Mucosa of descending colon (tissue), 3 donors: Measurements from ENCODE around the gene DCTN3. TPM values are rescaled to one million over a fixed set of nuclear protein-coding genes. Genes with fewer than 3 reads are reported as not detected.
A peak's percentile ranks its signal among the peaks of the same experiment; 100 is the strongest.

ENCODE experiments used
- ATAC-seq: fragments of 200-7000 bp; cut with Tn5 transposase; one replicate; pipeline ENCODE4 v1.9.1; 2020; ENCODE audit warnings: mild to moderate bottlenecking, moderate library complexity
- DNase-seq, 3 donors: peaks; one replicate each; pipeline ENCODE4 v3.0.0-alpha.2; 2020
- H3K36me3 ChIP-seq: fragments of 200-600 bp; one replicate; pipeline ENCODE4 v1.8.0; 2021; ENCODE audit warnings: low read depth, mild to moderate bottlenecking
- H3K4me1 ChIP-seq: fragments of 200-600 bp; one replicate; pipeline ENCODE4 v1.8.0; 2021; ENCODE audit warnings: low read depth, mild to moderate bottlenecking
- H3K4me3 ChIP-seq: fragments of 200-600 bp; one replicate; pipeline ENCODE4 v1.8.0; 2021; ENCODE audit warnings: mild to moderate bottlenecking
- H3K9me3 ChIP-seq: fragments of 200-600 bp; one replicate; pipeline ENCODE4 v1.8.0; 2021; ENCODE audit warnings: mild to moderate bottlenecking
- CTCF ChIP-seq: fragments of 200-600 bp; IDR thresholded peaks from one replicate; pipeline ENCODE4 v1.8.0; 2022; ENCODE audit warnings: antibody characterized with exemption, mild to moderate bottlenecking
- intact Hi-C, 2 donors: fragments of 100-400 bp; cut with DNase I in 1 of 2; cut with micrococcal nuclease in 1 of 2; formaldehyde crosslinking; loops; one replicate each; pipeline versions ENCODE4 v1.11.0 to v1.11.1; 2022; cut with DNase I, micrococcal nuclease
- total RNA-seq, 3 donors: library from RNA; stranded (reverse); fragmentation: NEBNext Ultra II Directional in 2 of 3; extraction: Animal tissue kit (Norgen Biotek cat#: 25700) in 2 of 3; gene quantifications; one replicate each; pipeline versions ENCODE4 v1.2.1 to v1.2.4, GENCODE V29; 2021 to 2023
- donor health status: DM: no; HTN: no; CAD: no; lungs with moderate emphysema.
- donor health status: DM: no; HTN: no; CAD: no.
- donor health status: DM: no; HTN: yes; CAD: no.

The DCTN3 gene
- total RNA-seq, 3 donors from 2014 or later: 64.4 to 67.1 (median 64.7) TPM

DNA sequence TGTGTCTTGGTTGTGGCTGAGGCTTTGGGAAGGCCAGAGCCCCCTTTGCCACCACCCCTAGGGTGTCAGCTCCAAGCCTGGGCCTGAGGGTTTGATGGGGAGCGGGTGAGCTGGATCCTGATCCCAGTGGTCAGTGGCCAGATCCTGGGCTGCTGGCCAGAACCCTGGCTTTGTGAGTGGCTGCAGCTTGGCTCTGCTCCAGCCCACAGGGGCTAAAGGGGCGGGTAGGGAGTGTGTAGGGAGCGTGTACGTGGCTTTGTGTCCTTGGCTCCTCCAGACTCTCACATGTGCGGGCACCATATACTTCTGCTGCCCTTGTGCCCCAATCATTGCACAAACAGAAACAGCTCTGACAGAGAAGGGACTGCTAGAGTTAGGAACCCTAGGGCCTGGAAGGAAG lies 30.5 kb upstream of the DCTN3 start:
- TF ChIP-seq CTCF: no peak
- intact Hi-C loops: no loop called here
- peaks cover 33% of the 10 kb centered on the region for H3K4me1 ChIP-seq
- DNase-seq (peak in 1 of 3 donors; percentile 41), ATAC-seq (no peak)
- no peak overlapping the region for H3K4me3 ChIP-seq
- no peaks in the 10 kb centered on the region for H3K9me3 ChIP-seq
- H3K36me3 ChIP-seq: no peaks in the 10 kb centered on the region

DNA sequence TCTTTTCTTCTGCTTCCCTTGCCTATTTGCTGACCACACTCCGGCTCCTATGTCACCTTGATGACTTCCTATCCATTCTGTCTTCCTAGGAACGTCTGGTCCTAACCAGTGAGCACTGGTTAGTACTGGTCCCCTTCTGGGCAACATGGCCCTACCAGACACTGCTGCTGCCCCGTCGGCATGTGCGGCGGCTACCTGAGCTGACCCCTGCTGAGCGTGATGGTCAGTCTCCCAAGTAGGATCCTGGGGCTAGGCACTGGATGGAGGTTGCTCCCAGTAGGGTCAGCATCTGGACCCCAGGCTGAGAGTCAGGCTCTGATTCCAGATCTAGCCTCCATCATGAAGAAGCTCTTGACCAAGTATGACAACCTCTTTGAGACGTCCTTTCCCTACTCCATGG lies 28.4 kb upstream of the DCTN3 start:
- ATAC-seq: no peak

GRCh38 chr9:34647651-34648050 lies 27.4 kb upstream of the DCTN3 start:
- no peak for ATAC-seq
- Histone ChIP-seq H3K9me3 (no peaks in the 10 kb centered on the region), H3K4me3 (no peak overlapping the region), H3K36me3 (no peaks in the 10 kb centered on the region), H3K4me1 (peaks cover 24% of the 10 kb centered on the region)
- TF ChIP-seq CTCF: no peak
- peak in 2 of 3 donors; percentile 42 to 53 for DNase-seq
- intact Hi-C loops: no loop called here

More for the DNA sequence above, 28.4 kb upstream of the DCTN3 start:
- no peak for DNase-seq
- Histone ChIP-seq H3K9me3 (no peaks in the 10 kb centered on the region), H3K36me3 (no peaks in the 10 kb centered on the region), H3K4me3 (no peak overlapping the region), H3K4me1 (peaks cover 30% of the 10 kb centered on the region)
- intact Hi-C loops: no loop called here
- no peak for TF ChIP-seq CTCF

- ATAC-seq (no peak), DNase-seq (no peak)
- peaks cover 21% of the 10 kb centered on the region for H3K4me1 ChIP-seq
- H3K9me3 ChIP-seq: no peaks in the 10 kb centered on the region
- intact Hi-C loops: no loop called here
- peak overlapping the region; percentile 44 for H3K4me3 ChIP-seq
- no peaks in the 10 kb centered on the region for H3K36me3 ChIP-seq
- TF ChIP-seq CTCF: no peak
These were observed 26.7 kb upstream of the DCTN3 start for GRCh38 chr9:34647084-34647403.

GRCh38 chr9:34646211-34647083 lies 26.2 kb upstream of the DCTN3 start, which contains the start of gene GALT:
Gene GALT, plus strand, starts transcription at chr9:34646675. Its CDS starts 30 bp downstream, at chr9:34646705.
- ATAC-seq: peak; percentile 93
- Histone ChIP-seq H3K36me3 (no peaks in the 10 kb centered on the region), H3K4me1 (peaks cover 21% of the 10 kb centered on the region), H3K9me3 (no peaks in the 10 kb centered on the region), H3K4me3 (peak within 1 kb of the TSS; percentile 44)
- intact Hi-C loops: no loop called here
- DNase-seq: peak; percentile 94 to 99 (median 98)
- peak; percentile 6 for TF ChIP-seq CTCF
